ENCODE measurements around the gene ANKFN1.

GRCh38 chr17:56149266-56150036 is 3.8 kb upstream of the ANKFN1 start:
- no peak for TF ChIP-seq CTCF (IDR thresholded peaks at IDR 0.05)
- TF ChIP-seq POLR2A (IDR thresholded peaks at IDR 0.05), result no peak
